ENCODE results near the gene CDH3. TPM values are rescaled to one million over a fixed set of nuclear protein-coding genes. Genes with fewer than 3 reads are reported as not detected.
A peak's percentile ranks its signal among the peaks of the same experiment; 100 is the strongest.

The CDH3 gene
- total and polyA plus RNA-seq, 2 of the 13 experiments (the other 11 are each of a cell fraction or from before 2014, with no cell fraction given): 0.11 TPM; not detected in 1

DNA sequence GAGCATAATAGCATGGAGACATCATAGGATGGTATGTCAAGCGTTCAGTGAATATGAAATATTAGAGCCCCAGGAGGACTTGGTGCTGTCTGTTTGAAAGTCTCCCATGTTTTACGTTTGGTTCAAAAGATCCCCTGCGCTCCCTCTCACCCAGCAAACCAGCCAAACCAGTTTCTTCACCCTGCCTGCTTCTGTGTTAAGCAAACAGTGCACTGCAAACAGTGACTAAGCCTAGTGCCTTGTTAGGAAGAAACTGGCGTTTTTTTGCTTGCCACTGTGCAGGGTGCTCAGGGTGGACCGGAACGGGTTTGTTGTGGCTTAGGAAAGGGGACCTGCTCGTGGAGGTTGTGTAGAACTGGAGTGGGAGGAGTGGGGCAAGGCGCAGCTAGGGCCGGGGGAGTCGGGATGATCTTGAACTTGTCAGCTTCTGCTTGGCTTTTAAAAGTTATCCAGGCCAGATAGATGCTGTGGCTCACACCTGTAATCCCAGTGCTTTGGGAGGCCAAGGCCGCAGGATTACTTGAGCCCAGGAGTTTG is 99.7 kb downstream of the CDH3 start (continued):
- TF ChIP-seq, protein P1, sequence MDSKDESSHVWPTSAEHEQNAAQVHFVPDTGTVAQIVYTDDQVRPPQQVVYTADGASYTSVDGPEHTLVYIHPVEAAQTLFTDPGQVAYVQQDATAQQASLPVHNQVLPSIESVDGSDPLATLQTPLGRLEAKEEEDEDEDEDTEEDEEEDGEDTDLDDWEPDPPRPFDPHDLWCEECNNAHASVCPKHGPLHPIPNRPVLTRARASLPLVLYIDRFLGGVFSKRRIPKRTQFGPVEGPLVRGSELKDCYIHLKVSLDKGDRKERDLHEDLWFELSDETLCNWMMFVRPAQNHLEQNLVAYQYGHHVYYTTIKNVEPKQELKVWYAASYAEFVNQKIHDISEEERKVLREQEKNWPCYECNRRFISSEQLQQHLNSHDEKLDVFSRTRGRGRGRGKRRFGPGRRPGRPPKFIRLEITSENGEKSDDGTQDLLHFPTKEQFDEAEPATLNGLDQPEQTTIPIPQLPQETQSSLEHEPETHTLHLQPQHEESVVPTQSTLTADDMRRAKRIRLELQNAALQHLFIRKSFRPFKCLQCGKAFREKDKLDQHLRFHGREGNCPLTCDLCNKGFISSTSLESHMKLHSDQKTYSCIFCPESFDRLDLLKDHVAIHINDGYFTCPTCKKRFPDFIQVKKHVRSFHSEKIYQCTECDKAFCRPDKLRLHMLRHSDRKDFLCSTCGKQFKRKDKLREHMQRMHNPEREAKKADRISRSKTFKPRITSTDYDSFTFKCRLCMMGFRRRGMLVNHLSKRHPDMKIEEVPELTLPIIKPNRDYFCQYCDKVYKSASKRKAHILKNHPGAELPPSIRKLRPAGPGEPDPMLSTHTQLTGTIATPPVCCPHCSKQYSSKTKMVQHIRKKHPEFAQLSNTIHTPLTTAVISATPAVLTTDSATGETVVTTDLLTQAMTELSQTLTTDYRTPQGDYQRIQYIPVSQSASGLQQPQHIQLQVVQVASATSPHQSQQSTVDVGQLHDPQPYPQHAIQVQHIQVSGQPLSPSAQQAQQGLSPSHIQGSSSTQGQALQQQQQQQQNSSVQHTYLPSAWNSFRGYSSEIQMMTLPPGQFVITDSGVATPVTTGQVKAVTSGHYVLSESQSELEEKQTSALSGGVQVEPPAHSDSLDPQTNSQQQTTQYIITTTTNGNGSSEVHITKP (CRISPR knock-in tag; IDR thresholded peaks at IDR 0.05; ENCODE audit: low read depth): peak; percentile 77
- TF ChIP-seq ZNF577 (CRISPR knock-in tag; IDR thresholded peaks at IDR 0.05; ENCODE audit: borderline replicate concordance, low read depth): no peak
- TF ChIP-seq ZNF747 (CRISPR knock-in tag; IDR thresholded peaks at IDR 0.05; ENCODE audit: borderline replicate concordance): peak; percentile 85; the same call in 1 of the 2 replicates
- no peak; the same call in 1 of the 2 replicates for TF ChIP-seq SALL2 (CRISPR knock-in tag; IDR thresholded peaks at IDR 0.05)
- TF ChIP-seq ZNF879 (CRISPR knock-in tag; IDR thresholded peaks at IDR 0.05): peak; percentile 85
- 0 out of 2 replicates have a peak, but pooled peaks have one; percentile 61 for TF ChIP-seq ZNF713 (CRISPR knock-in tag; IDR thresholded peaks at IDR 0.05)
- TF ChIP-seq ZNF225 (CRISPR knock-in tag; IDR thresholded peaks at IDR 0.05): peak; percentile 61; the same call in 1 of the 2 replicates
- no peak for TF ChIP-seq SUZ12 (IDR thresholded peaks at IDR 0.05; ENCODE audit: low read depth, low read length)
- peak; percentile 36; the same call in 1 of the 2 replicates for TF ChIP-seq ARID2 (CRISPR knock-in tag; IDR thresholded peaks at IDR 0.05; ENCODE audit: borderline replicate concordance)
- peak; percentile 90; the same call in 1 of the 2 replicates for TF ChIP-seq ZSCAN25 (CRISPR knock-in tag; IDR thresholded peaks at IDR 0.05)
- TF ChIP-seq MXI1 (IDR thresholded peaks at IDR 0.05; ENCODE audit: borderline replicate concordance, low read depth, low read length): peak; percentile 54; the same call in 1 of the 3 replicates
- no peak for TF ChIP-seq TAF15 (IDR thresholded peaks at IDR 0.05; ENCODE audit: low read depth, low read length, poor library complexity, severe bottlenecking)
- TF ChIP-seq, protein P2, sequence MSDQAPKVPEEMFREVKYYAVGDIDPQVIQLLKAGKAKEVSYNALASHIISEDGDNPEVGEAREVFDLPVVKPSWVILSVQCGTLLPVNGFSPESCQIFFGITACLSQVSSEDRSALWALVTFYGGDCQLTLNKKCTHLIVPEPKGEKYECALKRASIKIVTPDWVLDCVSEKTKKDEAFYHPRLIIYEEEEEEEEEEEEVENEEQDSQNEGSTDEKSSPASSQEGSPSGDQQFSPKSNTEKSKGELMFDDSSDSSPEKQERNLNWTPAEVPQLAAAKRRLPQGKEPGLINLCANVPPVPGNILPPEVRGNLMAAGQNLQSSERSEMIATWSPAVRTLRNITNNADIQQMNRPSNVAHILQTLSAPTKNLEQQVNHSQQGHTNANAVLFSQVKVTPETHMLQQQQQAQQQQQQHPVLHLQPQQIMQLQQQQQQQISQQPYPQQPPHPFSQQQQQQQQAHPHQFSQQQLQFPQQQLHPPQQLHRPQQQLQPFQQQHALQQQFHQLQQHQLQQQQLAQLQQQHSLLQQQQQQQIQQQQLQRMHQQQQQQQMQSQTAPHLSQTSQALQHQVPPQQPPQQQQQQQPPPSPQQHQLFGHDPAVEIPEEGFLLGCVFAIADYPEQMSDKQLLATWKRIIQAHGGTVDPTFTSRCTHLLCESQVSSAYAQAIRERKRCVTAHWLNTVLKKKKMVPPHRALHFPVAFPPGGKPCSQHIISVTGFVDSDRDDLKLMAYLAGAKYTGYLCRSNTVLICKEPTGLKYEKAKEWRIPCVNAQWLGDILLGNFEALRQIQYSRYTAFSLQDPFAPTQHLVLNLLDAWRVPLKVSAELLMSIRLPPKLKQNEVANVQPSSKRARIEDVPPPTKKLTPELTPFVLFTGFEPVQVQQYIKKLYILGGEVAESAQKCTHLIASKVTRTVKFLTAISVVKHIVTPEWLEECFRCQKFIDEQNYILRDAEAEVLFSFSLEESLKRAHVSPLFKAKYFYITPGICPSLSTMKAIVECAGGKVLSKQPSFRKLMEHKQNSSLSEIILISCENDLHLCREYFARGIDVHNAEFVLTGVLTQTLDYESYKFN (CRISPR knock-in tag; conservative IDR thresholded peaks at IDR 0.05): peak; percentile 100
- TF ChIP-seq ZNF773 (CRISPR knock-in tag; IDR thresholded peaks at IDR 0.05; ENCODE audit: borderline replicate concordance): no peak
- TF ChIP-seq, protein P3, sequence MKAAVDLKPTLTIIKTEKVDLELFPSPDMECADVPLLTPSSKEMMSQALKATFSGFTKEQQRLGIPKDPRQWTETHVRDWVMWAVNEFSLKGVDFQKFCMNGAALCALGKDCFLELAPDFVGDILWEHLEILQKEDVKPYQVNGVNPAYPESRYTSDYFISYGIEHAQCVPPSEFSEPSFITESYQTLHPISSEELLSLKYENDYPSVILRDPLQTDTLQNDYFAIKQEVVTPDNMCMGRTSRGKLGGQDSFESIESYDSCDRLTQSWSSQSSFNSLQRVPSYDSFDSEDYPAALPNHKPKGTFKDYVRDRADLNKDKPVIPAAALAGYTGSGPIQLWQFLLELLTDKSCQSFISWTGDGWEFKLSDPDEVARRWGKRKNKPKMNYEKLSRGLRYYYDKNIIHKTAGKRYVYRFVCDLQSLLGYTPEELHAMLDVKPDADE (CRISPR knock-in tag; IDR thresholded peaks at IDR 0.05): no peak
- peak; percentile 85 for TF ChIP-seq ZNF121 (CRISPR knock-in tag; IDR thresholded peaks at IDR 0.05)
- TF ChIP-seq, protein P4, sequence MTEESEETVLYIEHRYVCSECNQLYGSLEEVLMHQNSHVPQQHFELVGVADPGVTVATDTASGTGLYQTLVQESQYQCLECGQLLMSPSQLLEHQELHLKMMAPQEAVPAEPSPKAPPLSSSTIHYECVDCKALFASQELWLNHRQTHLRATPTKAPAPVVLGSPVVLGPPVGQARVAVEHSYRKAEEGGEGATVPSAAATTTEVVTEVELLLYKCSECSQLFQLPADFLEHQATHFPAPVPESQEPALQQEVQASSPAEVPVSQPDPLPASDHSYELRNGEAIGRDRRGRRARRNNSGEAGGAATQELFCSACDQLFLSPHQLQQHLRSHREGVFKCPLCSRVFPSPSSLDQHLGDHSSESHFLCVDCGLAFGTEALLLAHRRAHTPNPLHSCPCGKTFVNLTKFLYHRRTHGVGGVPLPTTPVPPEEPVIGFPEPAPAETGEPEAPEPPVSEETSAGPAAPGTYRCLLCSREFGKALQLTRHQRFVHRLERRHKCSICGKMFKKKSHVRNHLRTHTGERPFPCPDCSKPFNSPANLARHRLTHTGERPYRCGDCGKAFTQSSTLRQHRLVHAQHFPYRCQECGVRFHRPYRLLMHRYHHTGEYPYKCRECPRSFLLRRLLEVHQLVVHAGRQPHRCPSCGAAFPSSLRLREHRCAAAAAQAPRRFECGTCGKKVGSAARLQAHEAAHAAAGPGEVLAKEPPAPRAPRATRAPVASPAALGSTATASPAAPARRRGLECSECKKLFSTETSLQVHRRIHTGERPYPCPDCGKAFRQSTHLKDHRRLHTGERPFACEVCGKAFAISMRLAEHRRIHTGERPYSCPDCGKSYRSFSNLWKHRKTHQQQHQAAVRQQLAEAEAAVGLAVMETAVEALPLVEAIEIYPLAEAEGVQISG (CRISPR knock-in tag; IDR thresholded peaks at IDR 0.05): peak; percentile 84
